MM.1S (cell line): ENCODE measurements around the gene CREB3L1.
"Not testable (repeated sequence)": the region's sequence is repeated elsewhere in the genome, so short reads cannot be mapped to it uniquely, and the experiment has no call there.

Source experiments
- DNase-seq: peaks from one replicate; pipeline ENCODE4 v3.0.0-alpha.2; 2015
- H2AFZ ChIP-seq: fragments of 300-600 bp; sonication (generic); 2 replicates; pipeline ENCODE4 v1.6.0; 2016; ENCODE audit warnings: antibody characterized with exemption, low read length
- H3F3A ChIP-seq: fragments of 300-600 bp; sonication (generic); 2 replicates; pipeline ENCODE4 v1.6.1; 2016; ENCODE audit warnings: mild to moderate bottlenecking, antibody characterized with exemption, low read length, moderate library complexity, mixed read lengths; ENCODE audit not compliant: insufficient read depth
- H3K27ac ChIP-seq: fragments of 300-600 bp; sonication (generic); 2 replicates; pipeline ENCODE4 v1.5.1; 2016; ENCODE audit warnings: mild to moderate bottlenecking, low read length
- H3K27me3 ChIP-seq: fragments of 300-600 bp; sonication (generic); replicated peaks from 2 replicates; pipeline ENCODE4 v1.6.0; 2016; ENCODE audit warnings: low read length; ENCODE audit not compliant: insufficient read depth
- H3K36me3 ChIP-seq: fragments of 300-600 bp; sonication (generic); replicated peaks from 2 replicates; pipeline ENCODE4 v1.6.1; 2016; ENCODE audit warnings: mild to moderate bottlenecking, low read length, mixed read lengths; ENCODE audit not compliant: insufficient read depth
- H3K4me1 ChIP-seq: fragments of 300-600 bp; sonication (generic); 2 replicates; pipeline ENCODE4 v1.6.1; 2016; ENCODE audit warnings: low read length, mixed read lengths
- H3K4me2 ChIP-seq: fragments of 300-600 bp; sonication (generic); 2 replicates; pipeline ENCODE4 v1.6.0; 2016; ENCODE audit warnings: low read depth, low read length
- H3K4me3 ChIP-seq: fragments of 300-600 bp; sonication (generic); 2 replicates; pipeline ENCODE4 v1.5.1; 2016; ENCODE audit warnings: low read length, mixed read lengths
- H3K79me2 ChIP-seq: fragments of 300-600 bp; sonication (generic); 2 replicates; pipeline ENCODE4 v1.6.1; 2016; ENCODE audit warnings: mixed run types, low read length, mixed read lengths
- H3K9ac ChIP-seq: fragments of 300-600 bp; sonication (generic); 2 replicates; pipeline ENCODE4 v1.6.1; 2016; ENCODE audit warnings: low read length, mixed read lengths
- H3K9me2 ChIP-seq: fragments of 300-600 bp; sonication (generic); replicated peaks from 2 replicates; pipeline ENCODE4 v1.6.1; 2016; ENCODE audit warnings: mild to moderate bottlenecking, low read length, mixed read lengths; ENCODE audit not compliant: insufficient read depth
- H3K9me3 ChIP-seq: fragments of 300-600 bp; sonication (generic); replicated peaks from 2 replicates; pipeline ENCODE4 v1.6.1; 2016; ENCODE audit warnings: mild to moderate bottlenecking, low read length, mixed read lengths; ENCODE audit not compliant: insufficient read depth
- H4K20me1 ChIP-seq: fragments of 300-600 bp; sonication (generic); 2 replicates; pipeline ENCODE4 v1.6.1; 2016; ENCODE audit warnings: mild to moderate bottlenecking, low read length, moderate library complexity, mixed read lengths; ENCODE audit not compliant: insufficient read depth
- CTCF ChIP-seq: fragments of 300-600 bp; sonication (generic); IDR thresholded peaks from 2 replicates; pipeline ENCODE4 v1.5.1; 2016; ENCODE audit warnings: antibody characterized with exemption, low read length, mixed read lengths
- EZH2 ChIP-seq: fragments of 300-600 bp; sonication (generic); optimal IDR thresholded peaks from 2 replicates; pipeline ENCODE3; 2017; ENCODE audit warnings: low read depth, mild to moderate bottlenecking, antibody characterized with exemption, low read length, mixed read lengths
- EZH2phosphoT487 ChIP-seq: fragments of 300-600 bp; sonication (generic); IDR thresholded peaks from 2 replicates; pipeline ENCODE4 v1.6.1; 2018; ENCODE audit warnings: antibody characterized with exemption, low read length

Gene CREB3L1

GRCh38 chr11:46253258-46254132 lies 24.0 kb upstream of the CREB3L1 start:
- Histone ChIP-seq H3K9ac (no peak overlapping the region), H3K79me2 (no peaks in the 10 kb centered on the region), H3K36me3 (no peaks in the 10 kb centered on the region), H3K27ac (no peak overlapping the region), H3K9me3 (no peaks in the 10 kb centered on the region), H3K4me3 (no peak overlapping the region), H3K4me1 (no peaks in the 10 kb centered on the region), H3F3A (no peaks in the 10 kb centered on the region), H4K20me1 (no peaks in the 10 kb centered on the region), H3K27me3 (no peaks in the 10 kb centered on the region), H2AFZ (no peak overlapping the region), H3K4me2 (no peak overlapping the region), H3K9me2 (no peaks in the 10 kb centered on the region)
- TF ChIP-seq CTCF (no peak), EZH2 (no peak), EZH2phosphoT487 (no peak)
- DNase-seq, result no peak

DNA sequence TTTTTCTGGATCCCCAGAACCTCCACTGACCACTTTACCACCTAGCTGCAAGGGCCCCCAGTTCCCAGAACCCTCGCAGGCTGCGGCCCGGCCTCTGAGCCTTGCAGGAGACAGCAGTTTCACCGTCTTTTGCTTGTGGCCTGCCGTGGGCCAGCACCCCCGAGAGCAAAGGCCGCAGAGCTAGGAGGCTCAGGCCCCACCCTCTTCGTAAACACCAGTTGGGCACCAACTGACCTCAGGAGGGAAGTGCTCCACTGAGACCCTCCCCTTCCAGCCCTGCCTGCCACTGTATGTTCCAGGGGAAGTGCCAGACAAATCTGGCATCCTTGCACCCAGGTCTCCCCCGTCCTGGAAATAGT lies 23.4 kb upstream of the CREB3L1 start:
- no peaks in the 10 kb centered on the region for H4K20me1 ChIP-seq
- TF ChIP-seq CTCF (no peak), EZH2phosphoT487 (no peak), EZH2 (no peak)
- H3K9me3 ChIP-seq, result no peaks in the 10 kb centered on the region
- no peaks in the 10 kb centered on the region for H3F3A ChIP-seq
- H3K9me2 ChIP-seq, result no peaks in the 10 kb centered on the region
- no peak overlapping the region for H3K4me3 ChIP-seq
- H3K79me2 ChIP-seq, result no peaks in the 10 kb centered on the region
- no peak overlapping the region for H3K9ac ChIP-seq
- H3K4me2 ChIP-seq, result no peak overlapping the region
- no peaks in the 10 kb centered on the region for H3K4me1 ChIP-seq
- no peak overlapping the region for H2AFZ ChIP-seq
- H3K27ac ChIP-seq, result no peak overlapping the region
- no peak for DNase-seq
- H3K27me3 ChIP-seq, result no peaks in the 10 kb centered on the region
- H3K36me3 ChIP-seq, result no peaks in the 10 kb centered on the region

DNA sequence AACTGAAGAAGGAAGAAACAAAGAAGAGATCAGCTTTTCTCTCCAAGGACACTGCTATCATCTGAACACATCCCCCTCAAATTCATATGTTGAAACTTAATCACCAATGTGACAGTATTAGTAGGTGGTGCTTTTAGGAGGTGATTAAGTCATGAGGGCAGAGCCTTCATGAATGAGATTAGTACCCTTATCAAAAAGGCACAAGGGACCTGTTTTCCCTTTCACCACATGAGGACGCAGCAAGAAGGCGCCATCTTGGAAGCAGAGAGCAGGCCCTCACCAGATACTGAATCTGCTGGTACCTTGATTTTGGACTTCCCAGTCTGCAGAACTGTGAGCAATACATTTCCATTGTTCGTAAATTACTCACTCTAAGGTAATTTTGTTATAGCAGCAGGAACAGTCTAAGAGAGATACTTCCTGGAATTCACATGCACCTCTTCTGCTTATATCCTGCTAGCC lies 20.9 kb upstream of the CREB3L1 start:
- no peaks in the 10 kb centered on the region for H3K27me3 ChIP-seq
- no peak overlapping the region for H3K4me2 ChIP-seq
- H4K20me1 ChIP-seq, result no peaks in the 10 kb centered on the region
- H3K36me3 ChIP-seq, result no peaks in the 10 kb centered on the region
- no peaks in the 10 kb centered on the region for H3K9me2 ChIP-seq
- H3K9ac ChIP-seq, result no peak overlapping the region
- no peak for DNase-seq
- H3K27ac ChIP-seq, result no peak overlapping the region
- H2AFZ ChIP-seq, result no peak overlapping the region
- no peak overlapping the region for H3K4me3 ChIP-seq
- no peaks in the 10 kb centered on the region for H3K4me1 ChIP-seq
- H3K79me2 ChIP-seq, result no peaks in the 10 kb centered on the region
- TF ChIP-seq EZH2phosphoT487 (no peak), EZH2 (no peak), CTCF (no peak)
- no peaks in the 10 kb centered on the region for H3F3A ChIP-seq
- H3K9me3 ChIP-seq, result no peaks in the 10 kb centered on the region

DNA sequence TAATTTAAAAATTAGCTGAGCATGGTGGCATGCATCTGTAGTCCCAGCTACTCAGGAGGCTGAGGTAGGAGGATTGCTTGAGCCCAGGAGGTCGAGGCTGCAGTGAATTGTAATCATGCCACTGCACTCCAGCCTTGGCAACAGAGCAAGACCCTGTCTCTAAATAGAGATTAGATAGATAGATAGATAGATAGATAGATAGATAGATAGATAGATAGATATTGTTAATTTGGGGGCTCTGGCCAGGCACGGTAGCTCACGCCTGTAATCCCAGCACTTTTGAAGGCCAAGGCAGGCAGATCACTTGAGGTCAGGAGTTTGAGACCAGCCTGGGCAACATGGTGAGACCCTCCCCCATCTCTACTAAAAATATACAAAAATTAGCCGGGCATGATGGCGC lies 18.1 kb upstream of the CREB3L1 start:
- H3K9me3 ChIP-seq, H3K79me2 ChIP-seq, H3F3A ChIP-seq, H3K4me2 ChIP-seq, H3K27me3 ChIP-seq, H3K27ac ChIP-seq, H3K9me2 ChIP-seq, DNase-seq, H4K20me1 ChIP-seq, H3K4me1 ChIP-seq, H3K9ac ChIP-seq, H3K4me3 ChIP-seq, H2AFZ ChIP-seq, H3K36me3 ChIP-seq: not testable (repeated sequence)
